SK-N-SH treated with all-trans-retinoic acid at 6 μM for 48 hours (cell line): ENCODE results near the gene CROT.

Experiments
- ATAC-seq: fragments of 200-7000 bp; cut with Tn5 transposase; 3 replicates; pipeline ENCODE4 v1.9.1; 2020; ENCODE audit warnings: mild to moderate bottlenecking, moderate library complexity
- ARNTL ChIP-seq: fragments of 450-650 bp; formaldehyde crosslinking; IDR thresholded peaks from 2 replicates; pipeline ENCODE4 v1.5.0; 2020; ENCODE audit warnings: low read depth, mild to moderate bottlenecking, moderate library complexity, borderline replicate concordance
- BACH2 ChIP-seq: fragments of 250-450 bp; sonication (Bioruptor Pico); IDR thresholded peaks from 2 replicates; pipeline ENCODE4 v1.9.0; 2021; ENCODE audit warnings: mild to moderate bottlenecking, borderline replicate concordance
- CREB5 ChIP-seq: fragments of 250-450 bp; sonication (Bioruptor Pico); IDR thresholded peaks from 2 replicates; pipeline ENCODE4 v1.5.1; 2020; ENCODE audit warnings: low read depth, mild to moderate bottlenecking, moderate library complexity
- ESRRG ChIP-seq: fragments of 250-450 bp; sonication (Bioruptor Pico); IDR thresholded peaks from 2 replicates; pipeline ENCODE4 v1.6.1; 2021; ENCODE audit warnings: mild to moderate bottlenecking
- ISL1 ChIP-seq: fragments of 250-450 bp; sonication (Bioruptor Pico); IDR thresholded peaks from 2 replicates; pipeline ENCODE4 v2.1.2; 2022; ENCODE audit warnings: mild to moderate bottlenecking, moderate library complexity
- OSR1 ChIP-seq: fragments of 250-450 bp; sonication (Bioruptor Pico); IDR thresholded peaks from 2 replicates; pipeline ENCODE4 v1.8.0; 2022; ENCODE audit warnings: moderate library complexity, mild to moderate bottlenecking, inconsistent platforms
- PATZ1 ChIP-seq: fragments of 250-450 bp; sonication (Bioruptor Pico); IDR thresholded peaks from 2 replicates; pipeline ENCODE4 v1.8.0; 2020; ENCODE audit warnings: mild to moderate bottlenecking, moderate library complexity, borderline replicate concordance
- PPARA ChIP-seq: fragments of 250-450 bp; sonication (Bioruptor Pico); IDR thresholded peaks from 2 replicates; pipeline ENCODE4 v1.5.0; 2020; ENCODE audit warnings: mild to moderate bottlenecking, borderline replicate concordance
- RARB ChIP-seq: fragments of 250-450 bp; sonication (Bioruptor Pico); IDR thresholded peaks from 2 replicates; pipeline ENCODE4 v1.8.0; 2021; ENCODE audit warnings: mild to moderate bottlenecking, moderate library complexity
- SNAI2 ChIP-seq: fragments of 250-450 bp; sonication (Bioruptor Pico); IDR thresholded peaks from 2 replicates; pipeline ENCODE4 v1.5.0; 2020; ENCODE audit warnings: mild to moderate bottlenecking, moderate library complexity
- TOX ChIP-seq: fragments of 250-450 bp; sonication (Bioruptor Pico); IDR thresholded peaks from 2 replicates; pipeline ENCODE4 v1.8.0; 2021; ENCODE audit warnings: mild to moderate bottlenecking, moderate library complexity, borderline replicate concordance
- TSHZ2 ChIP-seq: fragments of 250-450 bp; sonication (Bioruptor Pico); IDR thresholded peaks from 2 replicates; pipeline ENCODE4 v1.5.0; 2020; ENCODE audit warnings: mild to moderate bottlenecking, moderate library complexity
- ZC3H10 ChIP-seq: fragments of 250-450 bp; sonication (Bioruptor Pico); IDR thresholded peaks from 2 replicates; pipeline ENCODE4 v1.5.1; 2021; ENCODE audit warnings: mild to moderate bottlenecking, moderate library complexity
- ZFP30 ChIP-seq: fragments of 450-650 bp; formaldehyde crosslinking; IDR thresholded peaks from 2 replicates; pipeline ENCODE4 v1.5.0; 2022; ENCODE audit warnings: mild to moderate bottlenecking, moderate library complexity
- ZNF565 ChIP-seq: fragments of 450-650 bp; formaldehyde crosslinking; conservative IDR thresholded peaks from 2 replicates; pipeline ENCODE4 v1.5.0; 2020; ENCODE audit warnings: low read depth, mild to moderate bottlenecking, moderate library complexity
- ZNF70 ChIP-seq: fragments of 450-650 bp; formaldehyde crosslinking; IDR thresholded peaks from 2 replicates; pipeline ENCODE4 v1.5.0; 2020; ENCODE audit warnings: mild to moderate bottlenecking, moderate library complexity

The CROT gene

GRCh38 chr7:87347664-87348063 lies 2.2 kb downstream of the CROT start:
- no peak for ATAC-seq

GRCh38 chr7:87354749-87355148 lies 9.3 kb downstream of the CROT start:
- no peak for ATAC-seq
- TF ChIP-seq CREB5 (no peak), PATZ1 (CRISPR knock-in tag) (no peak), ZNF70 (CRISPR knock-in tag) (no peak)

More at GRCh38 chr7:87347664-87348063, 2.2 kb downstream of the CROT start:
- TF ChIP-seq ESRRG (CRISPR knock-in tag) (no peak), RARB (CRISPR knock-in tag) (no peak), TOX (CRISPR knock-in tag) (no peak), ARNTL (CRISPR knock-in tag) (no peak), PPARA (CRISPR knock-in tag) (no peak), CREB5 (no peak), ZNF70 (CRISPR knock-in tag) (no peak), BACH2 (CRISPR knock-in tag) (no peak), ZC3H10 (no peak), ZFP30 (CRISPR knock-in tag) (no peak), SNAI2 (no peak), ISL1 (CRISPR knock-in tag) (no peak), PATZ1 (CRISPR knock-in tag) (no peak), TSHZ2 (CRISPR knock-in tag) (no peak)
- TF ChIP-seq, all 23 proteins: peak for 0

GRCh38 chr7:87356448-87356847 lies 11.0 kb downstream of the CROT start:
- TF ChIP-seq ZC3H10 (no peak), BACH2 (CRISPR knock-in tag) (no peak), TSHZ2 (CRISPR knock-in tag) (no peak), CREB5 (no peak), ZNF565 (CRISPR knock-in tag) (no peak), OSR1 (CRISPR knock-in tag) (no peak), ZNF70 (CRISPR knock-in tag) (no peak)
- ATAC-seq: no peak
